Fibroblast of lung (primary cell): ENCODE results near the gene CYTH4. TPM values are rescaled to one million over a fixed set of nuclear protein-coding genes. Genes with fewer than 3 reads are reported as not detected.

Experiments
- DNase-seq, 2 donors: peaks; one replicate each; pipeline versions ENCODE4 v3.0.0 to v3.0.0-alpha.2; 2010; ENCODE audit warnings: low read depth in 2 of 2
- H2AFZ ChIP-seq: 2 replicates; pipeline ENCODE4 v1.5.1; 2012; ENCODE audit warnings: low read length, control low read depth, inconsistent platforms
- H3K27ac ChIP-seq: 2 replicates; pipeline ENCODE4 v1.5.1; 2011; ENCODE audit warnings: low read length, control low read depth; ENCODE audit not compliant: insufficient read depth
- H3K27me3 ChIP-seq: 2 replicates; pipeline ENCODE4 v1.5.1; 2011; ENCODE audit warnings: mild to moderate bottlenecking, low read length; ENCODE audit not compliant: control insufficient read depth, insufficient read depth
- H3K36me3 ChIP-seq: 2 replicates; pipeline ENCODE4 v1.5.1; 2011; ENCODE audit warnings: low read length; ENCODE audit not compliant: control insufficient read depth, insufficient read depth
- H3K4me1 ChIP-seq: 2 replicates; pipeline ENCODE4 v1.5.1; 2011; ENCODE audit warnings: low read length; ENCODE audit not compliant: control insufficient read depth, insufficient read depth; ENCODE audit errors: extremely low read depth
- H3K4me2 ChIP-seq: 2 replicates; pipeline ENCODE4 v1.5.1; 2011; ENCODE audit warnings: low read length, control low read depth; ENCODE audit not compliant: insufficient read depth; ENCODE audit errors: extremely low read depth
- H3K4me3 ChIP-seq, 4 experiments: fragments of 200-600 bp in 1 of 4; sonication (generic) in 1 of 4; replicated peaks in 1 of 4; 2 replicates each; pipeline ENCODE4 v1.5.1; 2011 to 2016; ENCODE audit warnings: low read length in 4 of 4, low read depth in 3 of 4, mild to moderate bottlenecking in 3 of 4, control low read depth in 2 of 4, inconsistent platforms in 1 of 4, mixed read lengths in 1 of 4; ENCODE audit not compliant: insufficient read depth in 1 of 4; ENCODE audit errors: control extremely low read depth in 1 of 4
- H3K79me2 ChIP-seq: 2 replicates; pipeline ENCODE4 v1.5.1; 2012; ENCODE audit warnings: mild to moderate bottlenecking, low read length, inconsistent platforms; ENCODE audit not compliant: control insufficient read depth, insufficient read depth
- H3K9ac ChIP-seq: 2 replicates; pipeline ENCODE4 v1.5.1; 2011; ENCODE audit warnings: mild to moderate bottlenecking, low read length, control low read depth; ENCODE audit not compliant: insufficient read depth
- H3K9me3 ChIP-seq: 2 replicates; pipeline ENCODE4 v1.5.1; 2012; ENCODE audit warnings: low read depth, low read length; ENCODE audit not compliant: control insufficient read depth, insufficient read depth
- H4K20me1 ChIP-seq: 2 replicates; pipeline ENCODE4 v1.5.1; 2011; ENCODE audit warnings: low read length; ENCODE audit not compliant: control insufficient read depth, insufficient read depth; ENCODE audit errors: extremely low read depth
- CTCF ChIP-seq, 2 donors: IDR thresholded peaks in 1 of 2; conservative IDR thresholded peaks in 1 of 2; 1 replicate in 1 of 2; 2 replicates in 1 of 2; pipeline ENCODE4 v1.5.1; 2011 to 2012; ENCODE audit warnings: low read length in 2 of 2, control low read depth in 1 of 2, inconsistent platforms in 1 of 2, low read depth in 1 of 2, mild to moderate bottlenecking in 1 of 2
- EZH2 ChIP-seq: IDR thresholded peaks from 2 replicates; pipeline ENCODE4 v1.5.1; 2012; ENCODE audit warnings: low read length, control low read depth, mild to moderate bottlenecking; ENCODE audit errors: missing control alignments
- polyA plus RNA-seq, 2 donors: library from polyadenylated mRNA; depleted of rRNA in 1 of 2; stranded (reverse) in 1 of 2; unstranded in 1 of 2; fragments of >200 nt; gene quantifications; 2 replicates each; pipeline ENCODE4 v1.2.1, GENCODE V29; 2011 to 2012; ENCODE audit warnings: missing spikeins in 1 of 2
- total RNA-seq: library from RNA; depleted of rRNA; stranded (reverse); fragments of >200 nt; gene quantifications from 2 replicates; pipeline ENCODE4 v1.2.1, GENCODE V29; 2014

CYTH4 gene
- total and polyA plus RNA-seq, 2 donors (not counting 1 experiment from before 2014, with no cell fraction given): under 0.01 TPM; not detected in 1

GRCh38 chr22:37254209-37254866 lies 28.0 kb upstream of the CYTH4 start:
- Histone ChIP-seq H3K79me2 (no peaks in the 10 kb centered on the region), H2AFZ (no peak overlapping the region), H3K9me3 (no peaks in the 10 kb centered on the region), H3K4me2 (no peak overlapping the region), H3K4me3 (no peak overlapping the region), H3K9ac (no peak overlapping the region), H3K4me1 (no peaks in the 10 kb centered on the region), H3K27me3 (peaks cover 14% of the 10 kb centered on the region), H3K27ac (no peak overlapping the region), H4K20me1 (no peaks in the 10 kb centered on the region), H3K36me3 (no peaks in the 10 kb centered on the region)
- DNase-seq: peak; percentile 78 to 83
- TF ChIP-seq EZH2 (no peak), CTCF (conservative IDR thresholded peaks at IDR 0.05 in 1 of 2, IDR thresholded peaks at IDR 0.05 in 1 of 2; ENCODE audit: low read depth in 1 of 2, low read length in 2 of 2) (no peak)

- H3K4me2 ChIP-seq: no peak overlapping the region
Observed at GRCh38 chr22:37254867-37255233, 27.5 kb upstream of the CYTH4 start.

GRCh38 chr22:37255558-37256006 lies 26.7 kb upstream of the CYTH4 start:
- no peaks in the 10 kb centered on the region for H3K36me3 ChIP-seq
- H3K79me2 ChIP-seq: no peaks in the 10 kb centered on the region
- H3K9ac ChIP-seq: no peak overlapping the region
- H3K27me3 ChIP-seq: peaks cover 18% of the 10 kb centered on the region
- TF ChIP-seq EZH2: no peak
- TF ChIP-seq CTCF (conservative IDR thresholded peaks at IDR 0.05 in 1 of 2, IDR thresholded peaks at IDR 0.05 in 1 of 2; ENCODE audit: low read depth in 1 of 2, low read length in 2 of 2): no peak
- H3K27ac ChIP-seq: no peak overlapping the region
- no peak overlapping the region for H3K4me2 ChIP-seq
- no peak for DNase-seq
- H4K20me1 ChIP-seq: no peaks in the 10 kb centered on the region
- no peak overlapping the region for H3K4me3 ChIP-seq
- H3K4me1 ChIP-seq: no peaks in the 10 kb centered on the region
- no peak overlapping the region for H2AFZ ChIP-seq
- H3K9me3 ChIP-seq: no peaks in the 10 kb centered on the region

More at GRCh38 chr22:37254867-37255233, 27.5 kb upstream of the CYTH4 start:
- Histone ChIP-seq H3K9ac (no peak overlapping the region), H2AFZ (no peak overlapping the region), H3K27me3 (peaks cover 18% of the 10 kb centered on the region), H3K79me2 (no peaks in the 10 kb centered on the region), H3K36me3 (no peaks in the 10 kb centered on the region), H3K27ac (no peak overlapping the region), H3K9me3 (no peaks in the 10 kb centered on the region), H4K20me1 (no peaks in the 10 kb centered on the region), H3K4me1 (no peaks in the 10 kb centered on the region), H3K4me3 (no peak overlapping the region)
- DNase-seq: peak in 1 of 2 donors; percentile 77
- TF ChIP-seq CTCF (conservative IDR thresholded peaks at IDR 0.05 in 1 of 2, IDR thresholded peaks at IDR 0.05 in 1 of 2; ENCODE audit: low read depth in 1 of 2, low read length in 2 of 2): no peak
- TF ChIP-seq EZH2: no peak
